PC-3 (cell line): ENCODE data around the gene HDAC8. TPM values are rescaled to one million over a fixed set of nuclear protein-coding genes. Genes with fewer than 3 reads are reported as not detected.
"Not testable (repeated sequence)": the region's sequence is repeated elsewhere in the genome, so short reads cannot be mapped to it uniquely, and the experiment has no call there.

Experiments
- ATAC-seq: fragments of 200-7000 bp; cut with Tn5 transposase; 2 replicates; pipeline ENCODE4 v1.9.1; 2020; ENCODE audit warnings: mild to moderate bottlenecking, moderate library complexity
- BruUV-seq: library from RNA; stranded (reverse); fragments of 400-500 nt; replicated peaks from 2 replicates; lab custom pipeline; 2021; lab: Mats Ljungman, UMichigan
- CTCF ChIA-PET: fragments of 300-600 bp; sonication (Branson Sonifier 250); formaldehyde crosslinking; loops from one replicate; lab custom pipeline; 2022; ENCODE audit warnings: antibody characterized with exemption; lab: Charles Lee
- POLR2A ChIA-PET: fragments of 300-600 bp; sonication (Branson Sonifier 250); formaldehyde crosslinking; loops from one replicate; lab custom pipeline; 2022; ENCODE audit warnings: antibody characterized with exemption; ENCODE audit not compliant: unreplicated experiment; lab: Charles Lee
- DNase-seq: peaks from one replicate; pipeline ENCODE4 v3.0.0-alpha.2; 2015
- H2AFZ ChIP-seq: fragments of 300-600 bp; sonication (generic); 2 replicates; pipeline ENCODE4 v1.6.0; 2016; ENCODE audit warnings: antibody characterized with exemption, low read length
- H3F3A ChIP-seq: fragments of 300-600 bp; sonication (generic); one replicate; pipeline ENCODE4 v1.6.0; 2017; ENCODE audit warnings: antibody characterized with exemption, low read length, control low read depth, mild to moderate bottlenecking; ENCODE audit not compliant: unreplicated experiment
- H3K27ac ChIP-seq: fragments of 300-600 bp; sonication (generic); 2 replicates; pipeline ENCODE4 v1.5.1; 2016; ENCODE audit warnings: mild to moderate bottlenecking, low read length
- H3K27me3 ChIP-seq: fragments of 300-600 bp; sonication (generic); 2 replicates; pipeline ENCODE4 v1.6.1; 2016; ENCODE audit warnings: low read length, mixed read lengths
- H3K36me3 ChIP-seq: fragments of 300-600 bp; sonication (generic); 2 replicates; pipeline ENCODE4 v1.6.1; 2016; ENCODE audit warnings: low read depth, mixed run types, low read length, mixed read lengths
- H3K4me1 ChIP-seq: fragments of 300-600 bp; sonication (generic); 2 replicates; pipeline ENCODE4 v1.5.1; 2016; ENCODE audit warnings: low read length; ENCODE audit not compliant: insufficient read depth
- H3K4me2 ChIP-seq: fragments of 300-600 bp; sonication (generic); 2 replicates; pipeline ENCODE4 v1.6.0; 2016; ENCODE audit warnings: low read length
- H3K4me3 ChIP-seq: fragments of 300-600 bp; sonication (generic); 2 replicates; pipeline ENCODE4 v1.5.1; 2016; ENCODE audit warnings: mild to moderate bottlenecking, low read length, mixed read lengths
- H3K79me2 ChIP-seq: fragments of 300-600 bp; sonication (generic); 2 replicates; pipeline ENCODE4 v1.6.1; 2017; ENCODE audit warnings: low read length, mixed read lengths
- H3K9ac ChIP-seq: fragments of 300-600 bp; sonication (generic); 2 replicates; pipeline ENCODE4 v1.6.0; 2016; ENCODE audit warnings: mild to moderate bottlenecking, low read length
- H3K9me2 ChIP-seq: fragments of 300-600 bp; sonication (generic); replicated peaks from 2 replicates; pipeline ENCODE4 v1.6.1; 2016; ENCODE audit warnings: mixed run types, low read length, mixed read lengths
- H3K9me3 ChIP-seq: fragments of 300-600 bp; sonication (generic); 2 replicates; pipeline ENCODE4 v1.6.1; 2016; ENCODE audit warnings: low read length, mixed read lengths
- H4K20me1 ChIP-seq: fragments of 300-600 bp; sonication (generic); 2 replicates; pipeline ENCODE4 v1.6.1; 2016; ENCODE audit warnings: low read length, mixed read lengths
- CTCF ChIP-seq: fragments of 300-600 bp; sonication (generic); conservative IDR thresholded peaks from 2 replicates; pipeline ENCODE4 v1.5.1; 2017; ENCODE audit warnings: antibody characterized with exemption, low read depth, mild to moderate bottlenecking, low read length
- EZH2 ChIP-seq: fragments of 300-600 bp; sonication (generic); IDR thresholded peaks from one replicate; pipeline ENCODE4 v1.6.1; 2017; ENCODE audit warnings: antibody characterized with exemption, mild to moderate bottlenecking, low read length; ENCODE audit not compliant: unreplicated experiment
- EZH2phosphoT487 ChIP-seq: fragments of 300-600 bp; sonication (generic); IDR thresholded peaks from 2 replicates; pipeline ENCODE4 v1.6.1; 2018; ENCODE audit warnings: mild to moderate bottlenecking, antibody characterized with exemption, low read length, borderline replicate concordance
- intact Hi-C: fragments of 100-400 bp; cut with micrococcal nuclease; formaldehyde crosslinking; loops from 2 replicates; pipeline ENCODE4 v1.9.0; 2023
- total RNA-seq: library from RNA; depleted of rRNA; stranded (reverse); fragments of >200 nt; gene quantifications from 2 replicates; pipeline ENCODE4 v1.2.3, GENCODE V29; 2014

The HDAC8 gene
- total RNA-seq, 1 experiment from 2014 or later, result 40.5 TPM

GRCh38 chrX:72461288-72461687, 111.4 kb downstream of the HDAC8 start:
- Histone ChIP-seq H3K4me2 (no peak overlapping the region), H3K79me2 (no peaks in the 10 kb centered on the region), H3K9me3 (no peaks in the 10 kb centered on the region), H3K9ac (no peak overlapping the region), H3K9me2 (no peaks in the 10 kb centered on the region), H4K20me1 (no peaks in the 10 kb centered on the region), H3K27ac (no peak overlapping the region), H3K4me3 (no peak overlapping the region), H3K4me1 (no peaks in the 10 kb centered on the region), H2AFZ (no peak overlapping the region), H3K36me3 (no peaks in the 10 kb centered on the region), H3F3A (no peaks in the 10 kb centered on the region), H3K27me3 (no peaks in the 10 kb centered on the region)
- no peak for DNase-seq
- POLR2A ChIA-PET, result no interaction called here
- intact Hi-C loops, result no loop called here
- TF ChIP-seq CTCF, result no peak
- no peak for TF ChIP-seq EZH2phosphoT487
- TF ChIP-seq EZH2, result no peak
- no TSS peak for BruUV-seq
- CTCF ChIA-PET, result no interaction called here
- ATAC-seq, result no peak

- no peaks in the 10 kb centered on the region for H4K20me1 ChIP-seq
- intact Hi-C loops, result no loop called here
Observed at GRCh38 chrX:72460715-72461114, 111.9 kb downstream of the HDAC8 start.

GRCh38 chrX:72449034-72449433, 123.6 kb downstream of the HDAC8 start:
- H3K9me2 ChIP-seq, H3K9ac ChIP-seq, H3K27me3 ChIP-seq, H3K4me2 ChIP-seq, H2AFZ ChIP-seq, H4K20me1 ChIP-seq, H3K36me3 ChIP-seq, H3K9me3 ChIP-seq, H3K27ac ChIP-seq, H3F3A ChIP-seq, intact Hi-C loops, H3K4me3 ChIP-seq, H3K79me2 ChIP-seq, ATAC-seq, CTCF ChIA-PET, DNase-seq, POLR2A ChIA-PET, BruUV-seq, H3K4me1 ChIP-seq: not testable (repeated sequence)

More at GRCh38 chrX:72460715-72461114, 111.9 kb downstream of the HDAC8 start:
- no peaks in the 10 kb centered on the region for H3K27me3 ChIP-seq
- no TSS peak for BruUV-seq
- ChIA-PET CTCF (no interaction called here), POLR2A (no interaction called here)
- no peaks in the 10 kb centered on the region for H3K9me3 ChIP-seq
- H3F3A ChIP-seq, result no peaks in the 10 kb centered on the region
- no peaks in the 10 kb centered on the region for H3K9me2 ChIP-seq
- no peak for ATAC-seq
- H3K79me2 ChIP-seq, result no peaks in the 10 kb centered on the region
- TF ChIP-seq EZH2phosphoT487, result no peak
- no peak for TF ChIP-seq CTCF
- no peak for TF ChIP-seq EZH2
- no peak overlapping the region for H2AFZ ChIP-seq
- no peak overlapping the region for H3K27ac ChIP-seq
- H3K9ac ChIP-seq, result no peak overlapping the region
- no peaks in the 10 kb centered on the region for H3K36me3 ChIP-seq
- no peak overlapping the region for H3K4me3 ChIP-seq
- H3K4me1 ChIP-seq, result no peaks in the 10 kb centered on the region
- DNase-seq, result no peak
- no peak overlapping the region for H3K4me2 ChIP-seq

- H3K4me2 ChIP-seq, H3K9me2 ChIP-seq, H3K36me3 ChIP-seq, ATAC-seq, CTCF ChIA-PET, DNase-seq, H3K27me3 ChIP-seq, H3F3A ChIP-seq, POLR2A ChIA-PET, H4K20me1 ChIP-seq, H3K79me2 ChIP-seq, H3K9me3 ChIP-seq, intact Hi-C loops, H2AFZ ChIP-seq, H3K27ac ChIP-seq, H3K9ac ChIP-seq, BruUV-seq, H3K4me3 ChIP-seq, H3K4me1 ChIP-seq: not testable (repeated sequence)
Observed at GRCh38 chrX:72440764-72441163, 131.9 kb downstream of the HDAC8 start.
